T-cell (primary cell): ENCODE results near the gene NCF2. TPM values are rescaled to one million over a fixed set of nuclear protein-coding genes. Genes with fewer than 3 reads are reported as not detected.

Experiments
- ATAC-seq, 4 experiments: fragments of 200-7000 bp in 3 of 4; fragments of 150-1000 bp in 1 of 4; cut with Tn5 transposase; replicated peaks in 1 of 4; 1 replicate in 3 of 4; 2 replicates in 1 of 4; pipeline ENCODE4 v1.10.0; 2021; ENCODE audit warnings: moderate library complexity in 3 of 4, mild to moderate bottlenecking in 2 of 4, moderate number of reproducible peaks in 1 of 4
- CTCF ChIA-PET, 2 donors: fragments of 300-600 bp; sonication (Branson Sonifier 250); formaldehyde crosslinking; loops; one replicate each; lab custom pipeline; 2022; ENCODE audit warnings: antibody characterized with exemption in 2 of 2; lab: Charles Lee
- POLR2A ChIA-PET, 2 donors: fragments of 300-600 bp; sonication (Branson Sonifier 250); formaldehyde crosslinking; loops; one replicate each; lab custom pipeline; 2022; ENCODE audit warnings: antibody characterized with exemption in 2 of 2; lab: Charles Lee
- DNase-seq, 35 experiments: peaks; one replicate each; pipeline versions ENCODE4 v3.0.0 to v3.0.0-alpha.2; 2013 to 2023
- H3K27ac ChIP-seq: one replicate; pipeline ENCODE4 v1.5.1; 2013; ENCODE audit warnings: low read length
- H3K27me3 ChIP-seq, 2 experiments: replicated peaks in 1 of 2; 1 replicate in 1 of 2; 2 replicates in 1 of 2; pipeline versions ENCODE4 v1.6.1 to v1.7.0; 2013; ENCODE audit warnings: low read length in 1 of 2, mixed read lengths in 1 of 2; ENCODE audit not compliant: control insufficient read depth in 2 of 2, insufficient read depth in 2 of 2; ENCODE audit errors: extremely low read depth in 1 of 2
- H3K36me3 ChIP-seq, 2 donors: 1 replicate in 1 of 2; 2 replicates in 1 of 2; pipeline versions ENCODE4 v1.6.1 to v1.7.0; 2013; ENCODE audit warnings: low read length in 1 of 2; ENCODE audit not compliant: control insufficient read depth in 2 of 2, insufficient read depth in 1 of 2; ENCODE audit errors: extremely low read depth in 1 of 2
- H3K4me1 ChIP-seq, 2 experiments: 1 replicate in 1 of 2; 2 replicates in 1 of 2; pipeline versions ENCODE4 v1.6.1 to v1.7.0; 2013; ENCODE audit warnings: low read length in 2 of 2, mixed read lengths in 1 of 2; ENCODE audit not compliant: insufficient read depth in 2 of 2, control insufficient read depth in 1 of 2; ENCODE audit errors: extremely low read depth in 1 of 2
- H3K4me3 ChIP-seq, 2 donors: 1 replicate in 1 of 2; 2 replicates in 1 of 2; pipeline versions ENCODE4 v1.5.1 to v1.7.0; 2013; ENCODE audit warnings: mild to moderate bottlenecking in 2 of 2, low read length in 1 of 2, moderate library complexity in 1 of 2; ENCODE audit not compliant: control insufficient read depth in 1 of 2; ENCODE audit errors: extremely low read depth in 1 of 2
- H3K9me3 ChIP-seq: 2 replicates; pipeline ENCODE4 v1.7.0; 2013
- H3K27ac Mint-ChIP-seq, 2 donors: one replicate each; pipeline ENCODE4 v1.8.0; 2020 to 2021; ENCODE audit warnings: mild to moderate bottlenecking in 2 of 2, mixed read lengths in 2 of 2
- H3K27me3 Mint-ChIP-seq, 2 donors: one replicate each; pipeline ENCODE4 v1.8.0; 2021 to 2022; ENCODE audit warnings: mixed read lengths in 2 of 2
- H3K36me3 Mint-ChIP-seq: one replicate; pipeline ENCODE4 v1.8.0; 2021; ENCODE audit warnings: mixed read lengths
- H3K4me1 Mint-ChIP-seq, 3 donors: one replicate each; pipeline ENCODE4 v1.8.0; 2020 to 2022; ENCODE audit warnings: mixed read lengths in 3 of 3, mild to moderate bottlenecking in 1 of 3
- H3K4me3 Mint-ChIP-seq, 3 donors: one replicate each; pipeline ENCODE4 v1.8.0; 2020 to 2022; ENCODE audit warnings: mild to moderate bottlenecking in 3 of 3, mixed read lengths in 3 of 3, moderate library complexity in 3 of 3
- H3K9me3 Mint-ChIP-seq, 3 donors: one replicate each; pipeline ENCODE4 v1.8.0; 2020 to 2022; ENCODE audit warnings: mixed read lengths in 3 of 3
- WGBS: methylation state at CpG from one replicate; pipeline ENCODE4 v1.1.5; 2013; ENCODE audit warnings: missing lambda C conversion rate; ENCODE audit not compliant: insufficient coverage; 5-methylcytosine and 5-hydroxymethylcytosine counted together
- total RNA-seq, 35 experiments: library from RNA in 6 of 35; stranded (reverse) in 6 of 35; fragments of 120-200 nt in 1 of 35; gene quantifications; one replicate each; pipeline versions ENCODE4 v1.2.1 to v1.2.4 and lab custom pipeline; 2013 to 2026

Gene NCF2
- total RNA-seq, 5 donors from 2014 or later (not counting 1 experiment from before 2014, with no cell fraction given): 2.9 to 8.7 (median 4.0) TPM

GRCh38 chr1:183570451-183570850 is 19.8 kb downstream of the NCF2 start:
- no peaks in the 10 kb centered on the region for H3K9me3 Mint-ChIP-seq
- ChIA-PET CTCF (interaction anchor here in 1 of 2 donors (0.6 kb wide), 1 partner anchor 86 kb away, joined by 3 read pairs; no protein-coding TSS in a partner anchor), POLR2A (no interaction called here)
- no peaks in the 10 kb centered on the region for H3K36me3 ChIP-seq
- ATAC-seq (no peak), DNase-seq (no peak)
- H3K4me1 Mint-ChIP-seq: peaks cover 7 to 14% (median 9%) of the 10 kb centered on the region in 3 donors
- H3K27ac Mint-ChIP-seq: no peak overlapping the region
- 57% methylated on average over 3 of the region's 4 CpGs for WGBS
- no peaks in the 10 kb centered on the region for H3K27me3 Mint-ChIP-seq
- H3K4me3 Mint-ChIP-seq: no peak overlapping the region
- H3K4me3 ChIP-seq: no peak overlapping the region
- H3K27ac ChIP-seq: no peak overlapping the region
- H3K27me3 ChIP-seq: peaks cover 0 to 5% of the 10 kb centered on the region in 2 experiments
- no peaks in the 10 kb centered on the region for H3K9me3 ChIP-seq
- H3K36me3 Mint-ChIP-seq: no peaks in the 10 kb centered on the region
- H3K4me1 ChIP-seq: no peaks in the 10 kb centered on the region

GRCh38 chr1:183569801-183570200 is 20.5 kb downstream of the NCF2 start:
- Mint-ChIP-seq H3K27me3 (no peaks in the 10 kb centered on the region), H3K9me3 (no peaks in the 10 kb centered on the region), H3K4me3 (no peak overlapping the region), H3K27ac (no peak overlapping the region), H3K4me1 (peaks cover 7 to 14% (median 9%) of the 10 kb centered on the region in 3 donors), H3K36me3 (no peaks in the 10 kb centered on the region)
- no peaks in the 10 kb centered on the region for H3K9me3 ChIP-seq
- no peak overlapping the region for H3K4me3 ChIP-seq
- 88% methylated on average over 3 of the region's 3 CpGs for WGBS
- no peaks in the 10 kb centered on the region for H3K4me1 ChIP-seq
- DNase-seq (no peak), ATAC-seq (no peak)
- peaks cover 0 to 5% of the 10 kb centered on the region in 2 experiments for H3K27me3 ChIP-seq
- no peaks in the 10 kb centered on the region for H3K36me3 ChIP-seq
- ChIA-PET CTCF (interaction anchor here in 1 of 2 donors (0.6 kb wide), 1 partner anchor 86 kb away, joined by 3 read pairs; no protein-coding TSS in a partner anchor), POLR2A (no interaction called here)
- no peak overlapping the region for H3K27ac ChIP-seq

GRCh38 chr1:183569141-183569540 is 21.1 kb downstream of the NCF2 start:
- H3K9me3 Mint-ChIP-seq: no peaks in the 10 kb centered on the region
- no peak overlapping the region for H3K4me3 ChIP-seq
- no peak overlapping the region for H3K4me3 Mint-ChIP-seq
- H3K4me1 Mint-ChIP-seq: peaks cover 7 to 14% (median 9%) of the 10 kb centered on the region in 3 donors
- H3K36me3 Mint-ChIP-seq: no peaks in the 10 kb centered on the region
- H3K27ac Mint-ChIP-seq: no peak overlapping the region
- no peaks in the 10 kb centered on the region for H3K9me3 ChIP-seq
- CTCF ChIA-PET: no interaction called here
- H3K27ac ChIP-seq: no peak overlapping the region
- no peak for ATAC-seq
- H3K27me3 ChIP-seq: peaks cover 0 to 5% of the 10 kb centered on the region in 2 experiments
- no peak for DNase-seq
- no peaks in the 10 kb centered on the region for H3K36me3 ChIP-seq
- WGBS: 53% methylated on average over 2 of the region's 4 CpGs
- H3K4me1 ChIP-seq: no peaks in the 10 kb centered on the region
- H3K27me3 Mint-ChIP-seq: no peaks in the 10 kb centered on the region
- POLR2A ChIA-PET: no interaction called here

GRCh38 chr1:183568176-183569021 is 21.9 kb downstream of the NCF2 start:
- no peaks in the 10 kb centered on the region for H3K36me3 ChIP-seq
- no peaks in the 10 kb centered on the region for H3K9me3 ChIP-seq
- peaks cover 0 to under 1% of the 10 kb centered on the region in 2 experiments for H3K4me1 ChIP-seq
- ChIA-PET CTCF (interaction anchor here in 1 of 2 donors (0.9 kb wide), 1 partner anchor 33 kb away, joined by 3 read pairs; no protein-coding TSS in a partner anchor), POLR2A (no interaction called here)
- H3K4me3 ChIP-seq: no peak overlapping the region
- DNase-seq (no peak), ATAC-seq (no peak)
- Mint-ChIP-seq H3K27me3 (no peaks in the 10 kb centered on the region), H3K36me3 (no peaks in the 10 kb centered on the region), H3K4me3 (no peak overlapping the region), H3K4me1 (peaks cover 7 to 14% (median 9%) of the 10 kb centered on the region in 3 donors), H3K27ac (no peak overlapping the region), H3K9me3 (no peaks in the 10 kb centered on the region)
- H3K27ac ChIP-seq: no peak overlapping the region
- 88% methylated on average over 10 of the region's 12 CpGs for WGBS
- H3K27me3 ChIP-seq: peaks cover 0 to 5% of the 10 kb centered on the region in 2 experiments

DNA sequence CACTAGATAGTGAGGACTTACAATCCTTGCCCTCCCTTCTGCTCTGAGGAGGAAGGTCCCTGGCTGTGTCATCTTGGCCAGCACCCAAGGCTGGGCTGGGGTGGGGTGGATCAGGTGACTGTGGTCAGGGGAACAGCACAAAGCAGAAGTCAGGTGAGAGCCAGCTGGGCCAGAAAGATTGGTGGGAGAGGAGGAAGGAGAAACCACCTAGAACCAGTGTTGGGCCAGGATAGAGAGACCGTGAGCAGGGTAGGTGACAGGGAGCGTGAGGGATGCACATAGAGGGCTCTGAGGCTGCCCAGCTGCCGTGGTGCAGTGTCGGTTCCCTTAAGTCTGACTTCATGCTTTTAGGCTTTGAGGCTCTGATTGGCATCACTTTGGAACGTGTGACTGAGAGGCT is 22.7 kb downstream of the NCF2 start:
- Mint-ChIP-seq H3K27me3 (no peaks in the 10 kb centered on the region), H3K9me3 (no peaks in the 10 kb centered on the region), H3K4me3 (no peak overlapping the region), H3K4me1 (peaks cover 7 to 14% (median 9%) of the 10 kb centered on the region in 3 donors), H3K36me3 (no peaks in the 10 kb centered on the region), H3K27ac (peak overlapping the region in 1 of 2 donors; percentile 60)
- H3K4me1 ChIP-seq: peaks cover 0 to 2% of the 10 kb centered on the region in 2 experiments
- ChIA-PET CTCF (no interaction called here), POLR2A (no interaction called here)
- no peak overlapping the region for H3K4me3 ChIP-seq
- H3K9me3 ChIP-seq: no peaks in the 10 kb centered on the region
- DNase-seq (peak in 5 of 35 experiments; percentile 7 to 35 (median 12)), ATAC-seq (peak; percentile 31 to 54 (median 40))
- no peak overlapping the region for H3K27ac ChIP-seq
- peaks cover 0 to under 1% of the 10 kb centered on the region in 2 experiments for H3K27me3 ChIP-seq
- 26% methylated on average over 2 of the region's 5 CpGs for WGBS
- H3K36me3 ChIP-seq: no peaks in the 10 kb centered on the region

DNA sequence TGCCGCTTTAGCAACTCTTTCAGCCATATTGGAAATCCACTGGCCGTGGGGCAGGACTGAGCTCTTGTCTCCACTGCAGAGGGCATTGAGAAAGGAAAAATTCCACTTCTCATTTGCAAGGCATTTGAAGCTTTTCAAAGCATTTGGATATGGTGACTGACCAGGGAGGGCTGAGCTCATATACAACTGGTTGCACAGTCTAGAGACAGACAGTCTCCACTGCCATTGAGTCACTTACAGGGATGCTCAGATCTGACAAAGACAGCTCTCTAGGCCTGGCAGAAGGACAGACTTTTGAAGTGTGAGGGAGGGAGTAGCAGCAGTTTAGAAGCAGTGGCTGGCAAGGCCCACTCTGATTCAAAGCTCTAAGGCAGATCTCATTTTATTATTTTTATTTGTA is 24.2 kb downstream of the NCF2 start:
- H3K27me3 Mint-ChIP-seq: no peaks in the 10 kb centered on the region
- DNase-seq (no peak), ATAC-seq (no peak)
- peaks cover 7 to 14% (median 9%) of the 10 kb centered on the region in 3 donors for H3K4me1 Mint-ChIP-seq
- WGBS: 93% methylated on average over 2 of the region's 2 CpGs
- peaks cover 0 to 2% of the 10 kb centered on the region in 2 experiments for H3K4me1 ChIP-seq
- no peaks in the 10 kb centered on the region for H3K27me3 ChIP-seq
- H3K27ac ChIP-seq: no peak overlapping the region
- no peak overlapping the region for H3K27ac Mint-ChIP-seq
- no peaks in the 10 kb centered on the region for H3K9me3 Mint-ChIP-seq
- H3K36me3 ChIP-seq: no peaks in the 10 kb centered on the region
- ChIA-PET POLR2A (no interaction called here), CTCF (interaction anchor here in 1 of 2 donors (0.6 kb wide), 2 partner anchors 27 to 661 kb away, joined by 3 to 4 read pairs; no protein-coding TSS in a partner anchor)
- no peaks in the 10 kb centered on the region for H3K9me3 ChIP-seq
- no peaks in the 10 kb centered on the region for H3K36me3 Mint-ChIP-seq
- no peak overlapping the region for H3K4me3 Mint-ChIP-seq
- H3K4me3 ChIP-seq: no peak overlapping the region
